ENCODE results near the gene ALG12.

ALG12 gene

GRCh38 chr22:49910229-49911155 lies 7.7 kb downstream of the ALG12 start:
- DNase-seq: no peak

- no peak for DNase-seq
These were observed 8.6 kb downstream of the ALG12 start for GRCh38 chr22:49909476-49910205.

- no peak for DNase-seq
These were observed 10.4 kb downstream of the ALG12 start for GRCh38 chr22:49907807-49908206.

GRCh38 chr22:49906799-49907290 lies 11.4 kb downstream of the ALG12 start:
- DNase-seq: no peak

GRCh38 chr22:49906071-49906798 lies 12.0 kb downstream of the ALG12 start:
- no peak for DNase-seq

- no peak for DNase-seq
These were observed 12.8 kb downstream of the ALG12 start for GRCh38 chr22:49905465-49905864.

- no peak for DNase-seq
These were observed 14.2 kb downstream of the ALG12 start for GRCh38 chr22:49904040-49904369.

GRCh38 chr22:49903322-49904039 lies 14.8 kb downstream of the ALG12 start:
- DNase-seq: no peak

GRCh38 chr22:49901457-49901856 lies 16.8 kb downstream of the ALG12 start:
- DNase-seq: no peak

- DNase-seq: no peak
These were observed 17.6 kb downstream of the ALG12 start for GRCh38 chr22:49900441-49901230.

- no peak for DNase-seq
These were observed 18.7 kb downstream of the ALG12 start for GRCh38 chr22:49899530-49899929.

- DNase-seq: no peak
These were observed 21.1 kb downstream of the ALG12 start for GRCh38 chr22:49897015-49897684.

GRCh38 chr22:49896201-49896600 lies 22.0 kb downstream of the ALG12 start:
- no peak for DNase-seq

- DNase-seq: no peak
These were observed 23.8 kb downstream of the ALG12 start for GRCh38 chr22:49894322-49895054.

GRCh38 chr22:49893025-49893424 lies 25.2 kb downstream of the ALG12 start:
- DNase-seq: no peak

- no peak for DNase-seq
These were observed 25.9 kb downstream of the ALG12 start for GRCh38 chr22:49892226-49892899.

GRCh38 chr22:49889071-49889470 lies 29.2 kb downstream of the ALG12 start:
- DNase-seq: no peak

GRCh38 chr22:49887702-49888101 lies 30.5 kb downstream of the ALG12 start:
- DNase-seq: no peak

GRCh38 chr22:49887064-49887451 lies 31.2 kb downstream of the ALG12 start:
- DNase-seq: no peak

All from CD4-positive, alpha-beta T cell treated with Interleukin-17A for 4 hours (primary cell).